Putamen (tissue), 1 donor: ENCODE data around the gene LHFPL3.
"Not testable (repeated sequence)": the region's sequence is repeated elsewhere in the genome, so short reads cannot be mapped to it uniquely, and the experiment has no call there.

Experiments used
- DNase-seq: peaks from one replicate; pipeline ENCODE4 v3.0.0-alpha.2; 2016; ENCODE audit warnings: low spot score

LHFPL3 gene

GRCh38 chr7:104328296-104328969 lies at the start of gene LHFPL3:
Gene LHFPL3 (plus strand): TSS chr7:104328603.
- DNase-seq, result peak; percentile 51

- DNase-seq, result not testable (repeated sequence)
Measured at GRCh38 chr7:104281685-104282084, 46.7 kb upstream of the LHFPL3 start.

- no peak for DNase-seq
Measured at GRCh38 chr7:104286839-104287238, 41.6 kb upstream of the LHFPL3 start.

- no peak for DNase-seq
Measured at GRCh38 chr7:104288137-104288536, 40.3 kb upstream of the LHFPL3 start.

GRCh38 chr7:104294291-104294690 lies 34.1 kb upstream of the LHFPL3 start:
- DNase-seq, result peak; percentile 12

GRCh38 chr7:104296266-104296665 lies 32.1 kb upstream of the LHFPL3 start:
- DNase-seq, result no peak

- no peak for DNase-seq
Measured at GRCh38 chr7:104296900-104297299, 31.5 kb upstream of the LHFPL3 start.

- no peak for DNase-seq
Measured at GRCh38 chr7:104299323-104299722, 29.1 kb upstream of the LHFPL3 start.

- peak; percentile 63 for DNase-seq
Measured at GRCh38 chr7:104299777-104300176, 28.6 kb upstream of the LHFPL3 start.

GRCh38 chr7:104306793-104307192 lies 21.6 kb upstream of the LHFPL3 start:
- DNase-seq, result no peak

- DNase-seq, result no peak
Measured at GRCh38 chr7:104317948-104318629, 10.3 kb upstream of the LHFPL3 start.

GRCh38 chr7:104327534-104327933 lies 869 bp upstream of the LHFPL3 start:
- DNase-seq, result no peak

- no peak for DNase-seq
Measured at GRCh38 chr7:104327938-104328295, 486 bp upstream of the LHFPL3 start.

GRCh38 chr7:104328970-104329825 lies 795 bp downstream of the LHFPL3 start:
- peak; percentile 14 for DNase-seq

- no peak for DNase-seq
Measured at GRCh38 chr7:104341546-104341945, 13.1 kb downstream of the LHFPL3 start.

GRCh38 chr7:104352736-104353135 lies 24.3 kb downstream of the LHFPL3 start:
- DNase-seq, result no peak

GRCh38 chr7:104357166-104357565 lies 28.8 kb downstream of the LHFPL3 start:
- DNase-seq, result no peak

GRCh38 chr7:104358446-104359132 lies 30.2 kb downstream of the LHFPL3 start:
- no peak for DNase-seq

- DNase-seq, result no peak
Measured at GRCh38 chr7:104362756-104363155, 34.4 kb downstream of the LHFPL3 start.

- DNase-seq, result no peak
Measured at GRCh38 chr7:104363355-104363754, 35.0 kb downstream of the LHFPL3 start.

- peak; percentile 24 for DNase-seq
Measured at GRCh38 chr7:104366390-104366789, 38.0 kb downstream of the LHFPL3 start.

GRCh38 chr7:104367926-104368325 lies 39.5 kb downstream of the LHFPL3 start:
- no peak for DNase-seq
